Measurements from ENCODE around the gene VPS39. TPM values are rescaled to one million over a fixed set of nuclear protein-coding genes. Genes with fewer than 3 reads are reported as not detected.

VPS39 gene
- total and polyA plus RNA-seq, 9 of the 15 experiments (the other 6 are each of a cell fraction or from before 2014, with no cell fraction given): 3.2 to 37.3 (median 21.8) TPM

GRCh38 chr15:42171795-42172194 lies 36.3 kb downstream of the VPS39 start (continued):
- TF ChIP-seq JUN (IDR thresholded peaks at IDR 0.05; ENCODE audit: borderline replicate concordance, low read depth, low read length) (no peak), JUN (CRISPR knock-in tag; IDR thresholded peaks at IDR 0.05; ENCODE audit: borderline replicate concordance) (no peak), NBN (IDR thresholded peaks at IDR 0.05; ENCODE audit: low read depth) (no peak), HNRNPK (IDR thresholded peaks at IDR 0.05; ENCODE audit: low read depth, low read length, poor library complexity, severe bottlenecking) (no peak), CHD2 (IDR thresholded peaks at IDR 0.05; ENCODE audit: low read depth, low read length) (no peak)

- no peaks in the 10 kb centered on the region; a peak in 2 of 5 replicates for H3K4me1 ChIP-seq (replicated peaks in 1 of 2; ENCODE audit: control insufficient read depth in 2 of 2, insufficient read depth in 2 of 2, low read length in 2 of 2)
- H4K20me1 ChIP-seq (replicated peaks; ENCODE audit: control insufficient read depth, insufficient read depth, low read length): no peaks in the 10 kb centered on the region
- WGBS (ENCODE audit: insufficient coverage, low coverage, missing lambda C conversion rate): 77% methylated on average over 1 of the region's 1 CpG
- H3K27me3 ChIP-seq (ENCODE audit: control insufficient read depth in 2 of 2, insufficient read depth in 2 of 2, low read length in 2 of 2): no peaks in the 10 kb centered on the region
- FAIRE-seq (no peak), DNase-seq (ENCODE audit: extremely low read depth in 1 of 4, low spot score in 3 of 4) (no peak), ATAC-seq (no peak)
- H3K9ac ChIP-seq (ENCODE audit: insufficient read depth in 1 of 2, low read depth in 2 of 2, low read length in 2 of 2): no peak overlapping the region
- in situ Hi-C loops (cut with MboI) (no loop called here), intact Hi-C loops (cut with micrococcal nuclease) (no loop called here)
- BruUV-seq (replicated peaks): no TSS peak
- H3K27ac ChIP-seq (ENCODE audit: extremely low read depth, low read depth, low read length): no peak overlapping the region
- H3K9me1 ChIP-seq (ENCODE audit: control insufficient read depth, insufficient read depth, low read length): no peaks in the 10 kb centered on the region
- no peaks in the 10 kb centered on the region for H3K9me3 ChIP-seq (replicated peaks; ENCODE audit: control insufficient read depth, insufficient read depth, low read depth, low read length)
- H3K79me2 ChIP-seq (ENCODE audit: control insufficient read depth, insufficient read depth, low read length): no peaks in the 10 kb centered on the region
- TF ChIP-seq POLR3G (IDR thresholded peaks at IDR 0.05; ENCODE audit: extremely low read depth, insufficient read length, insufficient replicate concordance): no peak
- no peak for TF ChIP-seq ATF4 (CRISPR knock-in tag; IDR thresholded peaks at IDR 0.05)
- no peak for TF ChIP-seq ZNF512 (tag; IDR thresholded peaks at IDR 0.05)
- TF ChIP-seq THAP12 (CRISPR knock-in tag; IDR thresholded peaks at IDR 0.05): no peak
- TF ChIP-seq ZNF644 (tag; IDR thresholded peaks at IDR 0.05; ENCODE audit: low read depth): no peak
- no peak for TF ChIP-seq HMG20A (CRISPR knock-in tag; conservative IDR thresholded peaks at IDR 0.05)
- H3K4me2 ChIP-seq (ENCODE audit: insufficient read depth, low read length): no peak overlapping the region
- no peak overlapping the region for H3K4me3 ChIP-seq
- ChIA-PET CTCF (ENCODE audit: low intra/inter-chr PET ratio) (no interaction called here), POLR2A (interaction anchor here (0.9 kb wide), 1 partner anchor 15 kb away, joined by 3 read pairs; no protein-coding TSS in a partner anchor)
- H3K36me3 ChIP-seq (ENCODE audit: control insufficient read depth, insufficient read depth, low read length): peaks cover 60% of the 10 kb centered on the region
- H2AFZ ChIP-seq (ENCODE audit: low read depth, low read length): no peak overlapping the region
These were observed 37.0 kb downstream of the VPS39 start for GRCh38 chr15:42171122-42171521.

All from K562 (cell line).